SKM-1 (cell line): ENCODE results near the gene NOS1.

Experiments
- DNase-seq: peaks from one replicate; lab custom pipeline; 2025; ENCODE audit not compliant: unreplicated experiment; lab: John Stamatoyannopoulos, UW

Gene NOS1

DNA sequence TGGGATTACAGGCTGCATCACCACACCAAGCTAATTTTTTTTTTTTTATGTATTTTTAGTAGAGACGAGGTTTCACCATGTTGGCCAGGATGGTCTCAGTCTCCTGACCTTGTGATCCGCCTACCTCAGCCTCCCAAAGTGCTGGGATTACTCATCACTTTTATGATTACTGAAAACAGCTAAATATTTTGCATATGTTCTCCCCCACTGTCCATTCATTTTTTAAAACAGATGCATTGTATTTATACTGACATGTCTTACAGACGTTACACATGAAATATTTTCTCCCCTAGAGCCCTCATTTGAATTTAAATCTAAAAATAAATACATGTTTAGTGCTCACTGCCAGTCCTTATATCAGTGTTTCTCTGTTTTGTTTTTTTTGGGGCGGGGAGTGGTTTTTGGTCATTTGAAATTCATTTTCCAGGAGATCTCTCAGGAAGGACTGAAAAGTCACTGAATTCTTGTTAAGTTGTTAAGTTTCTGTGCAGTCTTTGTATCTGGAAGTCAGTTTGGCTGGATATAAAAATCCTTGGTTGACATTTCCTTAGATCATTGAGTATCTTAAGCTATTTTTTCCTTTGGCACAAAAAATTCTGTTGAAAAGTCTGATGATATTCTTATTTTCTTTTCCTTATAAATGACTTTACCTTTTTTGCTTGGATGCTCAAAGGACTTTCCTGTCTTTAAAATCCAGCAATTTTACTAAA, 180.5 kb downstream of the NOS1 start:
- no peak for DNase-seq

DNA sequence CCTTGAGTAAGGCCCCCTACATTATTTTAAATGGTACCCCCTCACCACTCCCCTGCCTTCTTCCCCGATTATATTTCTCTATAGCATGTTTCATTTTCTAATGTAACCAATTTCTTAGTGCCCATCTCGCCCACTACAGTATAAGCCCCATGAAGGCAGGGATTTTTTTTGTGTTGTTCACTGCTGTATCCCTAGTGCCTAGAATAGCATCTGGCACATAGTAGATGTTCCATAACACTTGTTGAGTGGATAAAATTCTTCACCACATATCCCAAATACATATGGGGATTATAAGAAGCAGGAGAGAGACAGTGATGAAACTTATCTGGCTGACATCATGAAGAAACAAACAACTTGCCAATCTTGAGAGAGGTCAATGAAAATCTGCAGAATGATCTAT, 182.7 kb downstream of the NOS1 start:
- DNase-seq = no peak

DNA sequence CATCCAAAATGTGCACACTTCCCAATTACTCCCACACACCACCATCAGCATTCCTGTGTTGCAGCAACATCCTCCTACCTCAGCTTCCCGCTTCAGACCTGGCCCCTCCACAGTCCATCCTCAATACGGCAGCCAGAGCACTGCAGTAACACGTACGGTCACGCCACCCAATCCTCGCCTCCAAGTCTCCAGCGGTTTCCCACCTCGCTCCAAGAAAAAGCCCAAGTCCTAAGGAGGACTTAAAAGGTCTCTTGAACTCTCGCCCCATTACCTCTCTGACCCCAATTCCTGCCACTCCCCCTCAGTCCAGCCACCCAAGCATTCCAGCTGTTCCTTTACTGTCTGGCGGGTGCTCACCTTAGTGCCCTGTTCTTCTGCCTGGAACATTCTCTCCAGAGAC, 183.1 kb downstream of the NOS1 start:
- no peak for DNase-seq

DNA sequence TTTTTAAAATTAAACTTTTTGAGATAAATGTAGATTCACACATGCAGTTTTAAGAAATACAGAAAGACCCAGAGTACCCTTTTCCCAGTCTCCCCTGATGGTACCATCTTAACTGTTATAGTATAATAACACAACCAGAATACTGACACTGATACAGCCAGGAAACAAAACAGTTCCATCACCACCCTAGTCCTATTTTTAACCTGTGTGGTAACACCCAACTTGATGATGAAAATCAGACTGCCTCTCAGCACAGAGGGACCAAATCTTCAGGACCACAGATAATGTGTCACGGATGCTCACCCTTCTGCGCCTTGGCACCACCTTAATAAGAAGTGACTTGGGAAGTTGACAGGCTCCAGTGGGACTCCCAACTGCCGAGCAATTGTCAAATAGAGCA, 189.3 kb downstream of the NOS1 start:
- DNase-seq = no peak

DNA sequence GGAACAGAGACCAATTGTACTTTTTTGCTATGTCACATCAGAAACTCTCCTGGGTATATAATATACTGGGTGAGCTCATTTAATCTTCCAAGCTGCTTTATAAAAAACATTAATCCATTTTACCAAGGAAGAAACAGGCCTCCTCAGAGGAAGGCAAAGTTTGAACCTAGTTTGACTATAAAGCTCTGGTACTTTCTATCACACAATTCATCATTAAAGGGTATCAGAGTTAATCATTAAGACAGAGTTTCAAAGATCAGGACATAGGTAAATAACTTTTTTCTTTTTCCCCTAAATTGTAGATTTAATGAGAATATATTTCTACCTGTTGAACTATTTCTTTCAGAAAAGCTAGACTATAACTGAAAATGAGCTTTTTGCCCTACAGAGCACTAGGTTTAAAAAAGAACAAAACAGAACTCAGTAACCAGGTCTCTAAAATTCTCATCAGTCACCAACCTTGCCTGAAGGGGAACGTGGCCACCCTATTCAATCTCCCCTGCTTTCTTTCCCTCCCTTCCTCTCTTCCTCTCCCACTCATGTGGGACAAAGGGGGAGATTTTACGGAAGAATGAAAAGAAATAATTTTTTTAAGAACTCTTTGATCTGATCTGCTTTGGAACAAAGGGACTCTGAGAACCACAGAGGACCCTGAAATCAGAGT, 189.8 kb downstream of the NOS1 start:
- no peak for DNase-seq

DNA sequence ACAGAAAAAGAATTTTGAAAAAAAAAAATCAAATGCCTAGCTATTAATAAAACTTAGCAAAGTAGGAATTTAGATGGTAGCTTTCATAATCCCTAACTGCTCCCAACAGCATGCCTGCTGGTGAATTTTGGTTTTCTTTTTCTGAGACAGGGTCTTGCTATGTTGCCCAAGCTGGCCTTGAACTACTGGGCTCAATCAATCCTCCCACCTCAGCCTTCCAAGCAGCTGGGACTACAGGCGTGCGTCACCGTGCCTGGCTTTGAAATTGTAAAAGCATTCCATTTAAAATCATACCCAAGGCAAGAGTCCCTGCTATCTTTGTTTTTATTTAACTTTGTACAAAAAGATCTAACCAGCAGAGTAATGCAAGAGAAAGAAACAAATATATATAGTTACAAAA, 191.9 kb downstream of the NOS1 start:
- no peak for DNase-seq

DNA sequence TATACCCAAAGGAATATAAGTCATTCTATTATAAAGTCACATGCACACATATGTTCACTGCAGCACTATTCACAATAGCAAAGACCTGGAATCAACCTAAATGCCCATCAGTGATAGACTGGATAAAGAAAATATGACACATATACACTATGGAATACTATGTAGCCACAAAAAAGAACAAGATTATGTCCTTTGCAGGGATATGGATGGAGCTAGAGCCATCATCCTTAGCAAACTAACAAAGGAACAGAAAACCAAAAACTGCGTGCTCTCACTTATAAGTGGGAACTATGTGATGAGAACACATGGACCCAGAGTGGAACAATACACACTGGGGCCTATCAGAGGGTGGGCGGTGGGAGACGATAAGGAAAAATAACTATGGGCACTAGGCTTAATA, 192.4 kb downstream of the NOS1 start:
- no peak for DNase-seq

DNA sequence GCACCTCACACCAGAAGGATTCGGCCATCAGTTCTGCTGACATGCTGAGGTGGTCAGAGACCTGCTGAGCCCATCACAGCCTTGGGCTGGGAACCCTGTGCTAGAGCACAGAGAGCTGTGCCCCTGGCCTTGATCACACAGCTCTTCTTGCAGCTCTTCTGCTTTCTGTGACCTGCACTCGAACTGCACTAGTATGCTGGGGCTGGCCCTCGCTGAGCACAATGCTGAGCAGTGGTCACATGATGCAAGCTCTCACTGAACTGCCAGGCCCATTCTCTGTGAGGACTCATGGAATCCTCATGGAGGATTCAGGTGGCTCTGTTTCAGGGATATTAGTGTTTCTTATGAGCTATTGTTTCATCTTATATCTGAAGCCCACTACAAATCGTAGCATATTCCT, 193.7 kb downstream of the NOS1 start:
- no peak for DNase-seq

DNA sequence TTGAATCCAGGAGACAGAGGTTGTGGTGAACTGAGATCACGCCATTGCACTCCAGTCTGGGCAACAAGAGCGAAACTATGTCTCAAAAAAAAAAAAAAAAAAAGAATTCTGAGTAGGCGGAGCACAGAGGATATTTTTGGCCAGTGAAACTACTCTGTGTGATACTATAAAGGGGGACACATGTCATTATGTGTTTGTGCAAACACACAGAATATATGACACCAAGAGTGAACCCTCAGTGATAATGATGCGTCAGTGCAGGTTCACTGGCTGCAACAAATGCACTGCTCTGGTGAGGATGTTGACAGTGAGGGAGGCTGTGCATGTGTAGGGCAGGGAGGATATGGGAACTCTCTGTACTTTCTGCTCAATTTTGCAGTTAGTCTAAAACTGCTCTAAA, 195.3 kb downstream of the NOS1 start:
- DNase-seq = no peak

DNA sequence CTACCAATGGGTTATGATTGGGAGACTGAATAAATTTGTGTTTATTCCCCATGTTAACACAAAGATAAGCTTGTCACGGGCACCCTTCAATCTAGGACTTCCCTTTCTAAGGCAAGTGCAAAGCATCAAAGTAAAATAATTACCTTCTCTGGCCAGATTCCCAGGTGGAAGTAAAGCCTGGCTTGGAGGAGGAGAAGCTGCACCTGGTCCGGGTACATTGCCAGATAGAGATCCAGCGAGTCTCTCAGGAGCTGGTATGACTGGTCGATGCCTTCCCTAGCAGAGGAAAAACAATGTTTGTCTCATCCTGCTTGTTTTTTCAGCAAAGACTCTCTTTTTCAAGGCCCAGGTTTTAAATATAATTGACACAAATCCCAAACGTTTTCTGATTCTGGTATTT, 196.1 kb downstream of the NOS1 start:
- DNase-seq = no peak

DNA sequence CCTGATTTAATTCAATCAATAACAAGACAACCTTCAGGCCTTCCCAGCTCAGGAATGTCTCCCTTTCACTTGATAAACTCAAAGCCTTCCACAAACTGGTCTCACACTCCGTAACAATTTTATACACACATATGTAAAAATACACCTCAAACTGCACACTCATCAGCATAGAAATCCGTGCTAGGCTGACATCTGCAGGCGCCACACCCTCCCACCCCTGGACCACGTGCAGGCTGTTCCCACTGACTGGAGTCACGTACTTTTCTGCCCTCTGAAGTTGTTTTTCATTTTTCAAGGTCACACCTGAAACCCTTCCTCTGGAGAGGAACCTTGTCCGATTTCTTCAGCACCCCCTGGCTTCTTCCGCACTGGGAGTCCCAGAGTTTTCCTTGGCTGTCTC, 198.8 kb downstream of the NOS1 start:
- no peak for DNase-seq

DNA sequence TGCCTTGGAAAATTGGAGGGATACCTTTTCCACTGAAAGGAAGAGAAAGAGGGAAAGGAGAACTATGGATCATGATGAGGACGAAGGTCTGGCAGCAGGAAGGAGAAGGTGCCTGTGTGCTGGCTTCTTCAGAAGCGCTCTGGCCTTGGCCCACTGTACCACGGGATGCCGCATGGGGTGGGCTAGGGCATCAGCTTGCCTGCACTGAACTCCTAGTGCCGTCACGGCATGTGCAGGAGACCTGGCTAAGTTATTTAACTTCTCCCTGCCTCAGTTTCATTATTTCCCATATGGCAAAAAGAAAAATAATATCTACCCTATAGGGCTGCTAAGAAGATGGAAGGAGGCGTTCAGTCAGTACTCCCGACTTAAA, 199.3 kb downstream of the NOS1 start:
- no peak for DNase-seq

DNA sequence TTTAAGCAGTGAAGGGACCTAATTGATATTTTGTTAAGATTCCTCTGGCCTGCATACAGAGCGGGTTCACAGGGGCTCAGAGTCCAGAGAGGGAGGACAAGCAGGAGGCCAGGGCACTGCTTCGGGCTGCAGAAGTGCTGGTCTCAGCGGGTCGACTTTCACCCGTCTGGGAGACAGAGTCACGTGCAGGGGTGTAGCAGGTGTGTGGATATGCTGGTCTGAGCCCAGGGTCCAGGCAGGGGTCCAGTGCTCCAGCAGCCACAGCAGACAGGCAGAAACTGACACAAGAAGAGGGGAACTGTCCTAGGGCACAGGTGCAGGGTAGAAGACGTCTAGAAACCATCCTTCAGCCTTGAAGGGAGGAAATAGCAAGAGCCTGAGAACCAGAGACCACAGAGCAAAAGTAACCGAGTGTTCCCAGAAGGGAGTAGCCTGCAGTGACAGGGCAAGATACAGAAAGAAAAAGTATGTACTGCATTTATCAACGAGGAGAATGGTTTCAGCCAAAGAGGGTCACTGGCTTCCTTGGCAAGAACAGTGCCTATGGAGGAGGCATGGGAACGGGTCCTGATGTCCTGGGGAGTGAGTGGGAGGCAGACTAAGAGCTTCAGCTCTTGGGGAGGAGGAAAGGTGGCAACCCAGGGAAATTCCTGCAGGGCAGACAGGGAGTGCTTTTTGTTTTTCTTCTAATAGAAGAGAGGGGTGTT, 199.8 kb downstream of the NOS1 start:
- no peak for DNase-seq

DNA sequence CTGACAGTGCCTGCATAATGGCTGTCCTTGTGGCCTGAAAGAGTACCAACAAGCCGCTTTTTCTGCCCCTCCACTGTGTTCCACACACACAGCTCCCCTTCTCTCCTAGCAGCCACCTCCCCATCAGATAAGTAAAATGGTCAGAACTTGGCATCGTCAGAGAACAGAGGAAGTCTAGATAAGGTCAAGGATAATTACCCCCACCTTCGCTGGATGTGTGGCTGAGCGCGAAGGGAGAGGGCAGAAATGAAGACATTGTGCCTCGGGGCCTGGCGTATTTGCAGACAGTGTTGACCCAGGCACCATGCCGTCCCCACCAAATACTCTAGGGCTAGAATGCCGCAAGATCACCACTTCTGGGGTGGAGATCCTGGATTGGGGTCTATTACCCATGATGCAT, 201.8 kb downstream of the NOS1 start:
- DNase-seq = no peak

DNA sequence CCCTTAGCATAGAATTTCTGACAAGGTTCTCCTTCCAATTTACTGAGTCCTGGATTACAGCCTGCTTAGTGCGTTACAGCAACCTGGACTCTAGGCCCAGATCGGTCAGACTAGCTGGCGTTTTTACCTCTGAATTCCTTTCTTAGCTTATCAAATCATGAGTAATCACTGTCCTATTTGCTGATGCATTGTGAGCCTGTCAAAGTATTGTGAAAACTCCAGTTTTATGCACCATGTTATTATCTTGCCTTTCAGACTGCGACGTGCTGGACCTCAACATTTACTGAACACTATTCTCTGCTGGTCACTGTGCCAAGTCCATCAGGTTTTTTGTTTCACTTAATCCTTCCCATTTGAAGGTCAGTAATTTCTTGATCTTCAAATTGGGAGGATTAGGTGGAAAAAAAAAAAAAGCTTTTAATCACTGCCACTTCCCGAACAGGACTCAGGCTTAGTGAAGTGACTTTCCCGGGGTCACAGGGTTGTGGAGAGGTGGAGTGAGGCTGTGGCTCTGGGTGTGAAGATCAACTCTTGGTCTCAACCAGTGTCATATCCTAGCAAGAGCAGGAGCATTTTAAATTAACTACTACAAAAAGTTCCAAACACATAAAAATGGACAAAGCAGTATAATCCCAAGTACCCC, 202.4 kb downstream of the NOS1 start:
- no peak for DNase-seq
